Hepatocyte (in vitro differentiated cells): ENCODE data around the gene TMEFF2. TPM values are rescaled to one million over a fixed set of nuclear protein-coding genes. Genes with fewer than 3 reads are reported as not detected.

ENCODE experiments used
- DNase-seq: peaks from one replicate; pipeline ENCODE4 v3.0.0-alpha.2; 2016; ENCODE audit warnings: low spot score
- H2AFZ ChIP-seq: fragments of 200-600 bp; sonication (generic); 2 replicates; pipeline ENCODE4 v1.6.0; 2016; ENCODE audit warnings: antibody characterized with exemption, mild to moderate bottlenecking
- H3K27ac ChIP-seq: fragments of 200-600 bp; sonication (generic); 2 replicates; pipeline ENCODE4 v1.5.1; 2016; ENCODE audit warnings: mild to moderate bottlenecking
- H3K27me3 ChIP-seq: fragments of 200-600 bp; sonication (generic); 2 replicates; pipeline ENCODE4 v1.6.1; 2016
- H3K36me3 ChIP-seq: fragments of 200-600 bp; sonication (generic); replicated peaks from 2 replicates; pipeline ENCODE4 v1.5.1; 2016; ENCODE audit warnings: low read depth; ENCODE audit not compliant: insufficient read depth
- H3K4me1 ChIP-seq: fragments of 200-600 bp; sonication (generic); 2 replicates; pipeline ENCODE4 v1.5.1; 2016; ENCODE audit warnings: mild to moderate bottlenecking, moderate library complexity; ENCODE audit not compliant: insufficient read depth
- H3K4me2 ChIP-seq: fragments of 200-600 bp; sonication (generic); 2 replicates; pipeline ENCODE4 v1.6.0; 2016
- H3K4me3 ChIP-seq: fragments of 200-600 bp; sonication (generic); 2 replicates; pipeline ENCODE4 v1.5.1; 2016; ENCODE audit warnings: mild to moderate bottlenecking
- H3K79me2 ChIP-seq: fragments of 200-600 bp; sonication (generic); 2 replicates; pipeline ENCODE4 v1.6.0; 2017; ENCODE audit warnings: mild to moderate bottlenecking
- H3K9me2 ChIP-seq: fragments of 200-600 bp; sonication (generic); replicated peaks from 2 replicates; pipeline ENCODE4 v1.6.0; 2017; ENCODE audit warnings: mild to moderate bottlenecking; ENCODE audit not compliant: insufficient read depth
- H3K9me3 ChIP-seq: fragments of 200-600 bp; sonication (generic); 2 replicates; pipeline ENCODE4 v1.5.1; 2016; ENCODE audit warnings: low read depth, mild to moderate bottlenecking
- H4K20me1 ChIP-seq: fragments of 200-600 bp; sonication (generic); 2 replicates; pipeline ENCODE4 v1.6.0; 2016; ENCODE audit warnings: mild to moderate bottlenecking; ENCODE audit not compliant: insufficient read depth, poor library complexity, severe bottlenecking
- EZH2 ChIP-seq: fragments of 200-600 bp; sonication (generic); IDR thresholded peaks from 2 replicates; pipeline ENCODE4 v1.6.1; 2016; ENCODE audit warnings: antibody characterized with exemption, mild to moderate bottlenecking, borderline replicate concordance
- EZH2phosphoT487 ChIP-seq: fragments of 200-600 bp; sonication (generic); IDR thresholded peaks from one replicate; pipeline ENCODE4 v1.6.1; 2018; ENCODE audit warnings: antibody characterized with exemption, mild to moderate bottlenecking, low read depth, moderate library complexity; ENCODE audit not compliant: unreplicated experiment, severe bottlenecking
- WGBS: methylation state at CpG from one replicate; pipeline ENCODE4 v1.1.6; 2016; ENCODE audit warnings: low lambda C conversion rate; ENCODE audit errors: missing lambda C conversion rate; 5-methylcytosine and 5-hydroxymethylcytosine counted together
- polyA plus RNA-seq: library from polyadenylated mRNA; unstranded; fragments of >200 nt; fragmentation: Nextera tagmentation; extraction: Ambion mirVana; gene quantifications from 2 replicates; pipeline ENCODE4 v1.2.1, GENCODE V29; 2016
- total RNA-seq: library from RNA; depleted of rRNA; stranded (reverse); fragments of >200 nt; gene quantifications from 2 replicates; pipeline ENCODE4 v1.2.3, GENCODE V29; 2014
- TF ChIP-seq, protein P1 (sequence below): fragments of 200-600 bp; sonication (generic); IDR thresholded peaks from 2 replicates; pipeline ENCODE4 v1.5.1; 2016; ENCODE audit warnings: antibody characterized with exemption, mild to moderate bottlenecking; ENCODE audit not compliant: poor library complexity

Gene TMEFF2
- total and polyA plus RNA-seq, 2 experiments from 2014 or later: 0.43 to 1.8 TPM

DNA sequence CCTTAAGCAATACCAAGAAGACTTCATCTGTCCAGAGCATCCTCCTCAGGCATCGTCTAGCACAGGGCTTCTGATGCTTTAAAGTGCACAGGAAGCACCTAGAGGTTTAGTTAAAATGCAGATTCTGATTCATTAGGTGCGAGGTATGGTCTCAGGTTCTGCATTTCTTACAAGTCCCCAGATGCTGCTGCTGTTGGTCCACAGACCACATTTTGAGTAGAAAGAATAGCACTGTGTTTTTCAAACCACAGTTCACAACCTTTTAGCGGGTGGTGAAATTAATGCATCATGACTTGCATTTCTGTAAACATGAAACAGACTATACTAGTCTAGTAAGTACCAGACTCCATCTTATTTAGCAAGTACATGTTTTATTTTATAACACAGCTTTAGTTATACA lies 134.6 kb downstream of the TMEFF2 start:
- no peaks in the 10 kb centered on the region for H3K4me1 ChIP-seq
- no peak overlapping the region for H2AFZ ChIP-seq
- no peak overlapping the region for H3K4me3 ChIP-seq
- H3K9me3 ChIP-seq: no peaks in the 10 kb centered on the region
- H3K4me2 ChIP-seq: no peak overlapping the region
- WGBS: 78% methylated on average over 3 of the region's 3 CpGs
- no peak for DNase-seq
- no peaks in the 10 kb centered on the region for H3K27me3 ChIP-seq
- TF ChIP-seq, protein P1, sequence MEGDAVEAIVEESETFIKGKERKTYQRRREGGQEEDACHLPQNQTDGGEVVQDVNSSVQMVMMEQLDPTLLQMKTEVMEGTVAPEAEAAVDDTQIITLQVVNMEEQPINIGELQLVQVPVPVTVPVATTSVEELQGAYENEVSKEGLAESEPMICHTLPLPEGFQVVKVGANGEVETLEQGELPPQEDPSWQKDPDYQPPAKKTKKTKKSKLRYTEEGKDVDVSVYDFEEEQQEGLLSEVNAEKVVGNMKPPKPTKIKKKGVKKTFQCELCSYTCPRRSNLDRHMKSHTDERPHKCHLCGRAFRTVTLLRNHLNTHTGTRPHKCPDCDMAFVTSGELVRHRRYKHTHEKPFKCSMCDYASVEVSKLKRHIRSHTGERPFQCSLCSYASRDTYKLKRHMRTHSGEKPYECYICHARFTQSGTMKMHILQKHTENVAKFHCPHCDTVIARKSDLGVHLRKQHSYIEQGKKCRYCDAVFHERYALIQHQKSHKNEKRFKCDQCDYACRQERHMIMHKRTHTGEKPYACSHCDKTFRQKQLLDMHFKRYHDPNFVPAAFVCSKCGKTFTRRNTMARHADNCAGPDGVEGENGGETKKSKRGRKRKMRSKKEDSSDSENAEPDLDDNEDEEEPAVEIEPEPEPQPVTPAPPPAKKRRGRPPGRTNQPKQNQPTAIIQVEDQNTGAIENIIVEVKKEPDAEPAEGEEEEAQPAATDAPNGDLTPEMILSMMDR: no peak
- TF ChIP-seq EZH2phosphoT487 (no peak), EZH2 (no peak)
- no peaks in the 10 kb centered on the region for H4K20me1 ChIP-seq
- H3K79me2 ChIP-seq: no peaks in the 10 kb centered on the region
- no peaks in the 10 kb centered on the region for H3K36me3 ChIP-seq
- H3K9me2 ChIP-seq: no peaks in the 10 kb centered on the region
- H3K27ac ChIP-seq: no peak overlapping the region

DNA sequence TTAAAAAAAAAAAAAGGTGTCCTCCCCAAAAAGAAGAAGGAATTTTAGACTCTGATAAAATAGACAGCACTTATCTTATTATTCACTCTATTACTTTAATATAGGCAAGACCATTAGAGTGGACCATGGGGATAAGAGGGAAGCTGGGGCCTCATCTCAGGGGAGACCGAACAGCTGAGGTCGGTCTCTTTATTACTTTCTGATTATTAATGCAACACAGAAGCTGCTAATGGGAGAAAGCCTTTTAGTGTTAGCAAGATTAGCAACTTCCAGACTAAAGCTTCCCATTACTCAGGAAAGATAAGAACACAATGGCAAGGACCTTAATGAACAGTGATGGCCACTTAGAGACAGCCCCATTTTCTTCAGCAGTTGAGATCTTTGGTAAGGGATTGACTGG lies 135.5 kb downstream of the TMEFF2 start:
- H3K9me3 ChIP-seq: no peaks in the 10 kb centered on the region
- H3K9me2 ChIP-seq: no peaks in the 10 kb centered on the region
- H3K79me2 ChIP-seq: no peaks in the 10 kb centered on the region
- no peak for DNase-seq
- H2AFZ ChIP-seq: no peak overlapping the region
- H3K27me3 ChIP-seq: no peaks in the 10 kb centered on the region
- TF ChIP-seq EZH2: no peak
- TF ChIP-seq, protein P1: no peak
- TF ChIP-seq EZH2phosphoT487: no peak
- no peak overlapping the region for H3K4me2 ChIP-seq
- 80% methylated on average over 2 of the region's 2 CpGs for WGBS
- no peak overlapping the region for H3K27ac ChIP-seq
- H3K4me3 ChIP-seq: no peak overlapping the region
- no peaks in the 10 kb centered on the region for H3K36me3 ChIP-seq
- H4K20me1 ChIP-seq: no peaks in the 10 kb centered on the region
- no peaks in the 10 kb centered on the region for H3K4me1 ChIP-seq

DNA sequence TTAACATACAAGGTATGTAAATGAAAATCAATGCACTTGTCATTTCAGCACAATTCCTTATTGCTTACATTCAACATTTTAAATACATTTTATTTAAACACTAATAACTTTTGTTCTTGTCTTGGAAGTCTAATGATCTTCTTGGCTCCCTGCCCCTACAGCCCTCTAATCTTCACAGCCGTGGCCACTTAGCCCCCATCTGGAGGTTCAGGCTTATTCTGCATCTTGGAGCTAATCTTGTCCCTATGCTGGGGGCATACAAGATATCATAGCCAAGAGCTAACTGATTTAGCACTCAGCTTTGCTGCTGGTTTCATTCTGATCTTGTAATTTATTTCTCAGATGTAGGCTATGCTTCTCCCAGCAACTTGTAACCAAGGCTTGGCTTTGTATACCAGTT lies 140.8 kb downstream of the TMEFF2 start:
- H3K79me2 ChIP-seq: no peaks in the 10 kb centered on the region
- H3K27me3 ChIP-seq: no peaks in the 10 kb centered on the region
- TF ChIP-seq EZH2 (no peak), EZH2phosphoT487 (no peak)
- TF ChIP-seq, protein P1: no peak
- 59% methylated on average over 1 of the region's 1 CpG for WGBS
- no peak overlapping the region for H2AFZ ChIP-seq
- no peak for DNase-seq
- H3K27ac ChIP-seq: no peak overlapping the region
- H3K4me1 ChIP-seq: no peaks in the 10 kb centered on the region
- H3K9me3 ChIP-seq: no peaks in the 10 kb centered on the region
- no peaks in the 10 kb centered on the region for H4K20me1 ChIP-seq
- H3K4me2 ChIP-seq: no peak overlapping the region
- no peak overlapping the region for H3K4me3 ChIP-seq
- no peaks in the 10 kb centered on the region for H3K36me3 ChIP-seq
- H3K9me2 ChIP-seq: no peaks in the 10 kb centered on the region

DNA sequence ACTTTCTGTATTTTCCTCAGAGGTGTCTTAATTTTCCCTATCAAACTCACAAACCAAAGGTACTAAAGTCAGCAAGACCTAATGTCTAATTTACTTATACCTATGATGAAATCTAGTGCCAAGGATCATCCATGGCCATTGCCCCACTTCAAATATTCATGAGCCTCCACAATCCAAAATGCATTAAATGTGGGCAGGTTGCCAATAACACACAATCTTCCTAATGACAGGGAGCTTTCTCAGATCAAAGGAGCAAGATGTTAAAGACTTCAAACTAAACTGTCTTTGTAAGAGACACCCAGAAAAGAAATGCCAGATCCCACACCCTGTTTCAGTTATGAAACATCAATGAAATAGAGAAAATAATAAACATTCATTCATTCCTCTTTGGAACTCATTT lies 143.2 kb downstream of the TMEFF2 start:
- no peak overlapping the region for H3K4me3 ChIP-seq
- H3K4me2 ChIP-seq: no peak overlapping the region
- no peaks in the 10 kb centered on the region for H3K9me3 ChIP-seq
- H2AFZ ChIP-seq: no peak overlapping the region
- DNase-seq: no peak
- no peaks in the 10 kb centered on the region for H3K4me1 ChIP-seq
- no peaks in the 10 kb centered on the region for H3K36me3 ChIP-seq
- no peaks in the 10 kb centered on the region for H3K79me2 ChIP-seq
- H3K27ac ChIP-seq: no peak overlapping the region
- H3K9me2 ChIP-seq: no peaks in the 10 kb centered on the region
- no peaks in the 10 kb centered on the region for H4K20me1 ChIP-seq
- H3K27me3 ChIP-seq: no peaks in the 10 kb centered on the region
- TF ChIP-seq, protein P1: no peak
- no peak for TF ChIP-seq EZH2phosphoT487
- TF ChIP-seq EZH2: no peak
